ENCODE data around the gene ASB13.

Gene ASB13

DNA sequence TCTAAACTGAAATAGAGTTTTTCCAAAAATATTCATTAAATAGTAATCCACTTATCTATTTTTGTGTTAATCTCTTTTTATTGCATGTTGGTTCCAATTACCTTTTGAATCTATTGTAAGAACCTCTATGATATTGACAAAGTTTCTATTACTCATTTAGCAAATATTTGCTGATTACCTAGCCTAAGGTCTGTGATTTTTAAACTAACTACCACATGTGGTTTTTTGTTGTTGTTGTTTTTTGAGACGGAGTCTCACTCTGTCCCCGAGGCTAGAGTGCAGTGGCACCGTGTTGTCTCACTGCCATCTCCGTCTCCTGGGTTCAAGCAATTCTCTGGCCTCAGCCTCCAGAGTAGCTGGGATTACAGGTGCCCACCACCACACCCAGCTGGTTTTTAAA, 2.0 kb upstream of the ASB13 start:
- DNase-seq = no peak

DNA sequence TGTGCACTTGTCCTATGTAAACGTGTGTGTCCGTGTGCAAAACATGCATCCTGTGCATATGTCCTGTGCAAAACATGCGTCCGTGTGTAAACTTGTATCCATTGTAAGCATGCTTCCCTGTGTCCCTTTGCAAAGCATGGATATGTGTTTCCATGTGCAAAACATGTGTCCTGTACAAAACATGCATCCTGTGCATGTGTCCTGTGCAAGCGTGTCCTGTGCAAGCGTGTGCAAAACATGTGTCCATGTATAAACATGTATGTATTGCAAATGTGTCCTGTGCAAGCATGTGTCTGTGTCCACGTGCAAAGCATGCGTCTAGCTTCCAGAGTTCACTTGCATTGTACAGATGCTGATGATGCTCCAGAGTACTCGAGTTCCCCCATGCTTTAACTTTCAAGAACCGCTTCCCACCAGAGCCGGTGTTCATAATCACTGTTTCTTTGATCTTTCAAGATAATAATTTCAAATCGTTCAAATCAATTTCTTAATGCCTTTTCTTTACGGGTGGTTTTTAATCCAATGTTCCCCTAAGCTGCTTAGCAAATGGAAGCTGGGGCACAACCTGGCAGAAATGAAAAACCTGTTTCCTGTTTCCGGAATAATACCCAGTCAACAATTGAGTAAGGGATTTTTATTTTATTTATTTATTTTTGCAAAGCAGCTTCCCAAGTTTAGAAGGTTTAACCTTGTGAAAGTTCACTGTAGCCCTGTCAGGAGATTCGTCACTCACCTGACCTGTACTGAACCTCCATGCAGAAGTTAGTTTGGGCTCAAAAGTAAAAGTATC, 641 bp upstream of the ASB13 start:
- no peak for DNase-seq

DNA sequence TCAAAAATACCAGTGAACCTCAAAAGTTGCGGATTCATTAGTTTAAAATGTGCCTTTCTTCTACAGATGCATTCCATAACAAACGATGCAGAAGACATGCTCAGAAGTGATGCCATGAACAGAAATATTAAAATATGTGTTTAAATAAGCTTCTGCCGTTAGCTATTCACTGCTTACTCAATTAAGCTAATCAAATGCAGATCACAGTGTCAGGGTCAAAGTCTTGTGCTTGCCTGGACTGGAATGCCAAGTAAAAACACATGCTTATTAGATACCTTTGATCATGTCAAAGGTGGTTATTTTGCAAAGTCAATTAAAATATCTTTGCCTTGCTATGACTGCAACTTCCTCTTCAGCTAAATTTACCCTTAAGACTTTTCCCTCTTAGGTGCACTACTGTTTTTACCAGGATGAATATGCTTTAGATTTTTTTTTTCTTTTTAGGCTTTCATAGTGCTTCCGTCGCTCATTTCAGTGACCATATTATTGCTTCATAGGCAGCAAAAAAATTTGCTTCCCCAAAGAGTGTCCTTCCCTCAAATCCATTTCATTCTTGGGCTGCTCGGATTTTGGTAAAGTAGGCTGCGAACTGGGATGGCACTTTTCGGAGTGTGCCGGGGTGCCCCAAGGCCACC, 905 bp downstream of the ASB13 start:
- no peak for DNase-seq

DNA sequence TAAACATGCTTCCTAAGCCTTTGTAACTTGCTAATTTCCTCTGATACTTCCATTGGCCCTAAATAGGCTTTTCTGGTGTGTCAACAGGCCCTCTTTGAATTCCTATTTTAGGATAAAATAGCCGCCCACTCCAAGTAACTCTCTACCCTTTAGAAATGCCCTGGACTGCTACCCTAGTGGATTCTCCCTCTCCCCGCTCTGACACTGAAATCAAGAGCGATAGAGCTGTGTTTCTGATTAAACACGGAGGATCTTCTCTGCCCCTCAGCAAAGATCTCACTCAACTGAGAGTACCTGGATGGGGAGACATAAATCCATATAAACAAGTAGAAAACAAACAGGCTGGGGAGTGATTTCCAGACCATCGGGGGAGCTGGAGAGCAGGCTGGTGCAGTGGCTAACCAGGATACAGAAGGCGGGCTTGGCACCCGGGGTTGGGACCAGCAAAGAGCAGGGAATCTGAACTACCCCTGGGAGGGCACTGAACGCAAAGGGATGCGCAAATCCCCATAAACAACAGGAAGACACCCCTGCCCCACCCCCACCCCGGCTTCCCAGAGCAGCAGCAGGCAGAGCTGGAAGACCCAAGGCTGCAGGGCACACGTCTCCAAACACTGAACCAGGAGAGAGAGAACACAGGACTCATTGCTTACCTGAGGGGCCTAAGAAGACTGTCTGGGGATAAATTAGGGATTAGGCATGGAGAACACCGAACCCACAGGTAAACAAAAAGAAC, 2.5 kb downstream of the ASB13 start:
- no peak for DNase-seq

DNA sequence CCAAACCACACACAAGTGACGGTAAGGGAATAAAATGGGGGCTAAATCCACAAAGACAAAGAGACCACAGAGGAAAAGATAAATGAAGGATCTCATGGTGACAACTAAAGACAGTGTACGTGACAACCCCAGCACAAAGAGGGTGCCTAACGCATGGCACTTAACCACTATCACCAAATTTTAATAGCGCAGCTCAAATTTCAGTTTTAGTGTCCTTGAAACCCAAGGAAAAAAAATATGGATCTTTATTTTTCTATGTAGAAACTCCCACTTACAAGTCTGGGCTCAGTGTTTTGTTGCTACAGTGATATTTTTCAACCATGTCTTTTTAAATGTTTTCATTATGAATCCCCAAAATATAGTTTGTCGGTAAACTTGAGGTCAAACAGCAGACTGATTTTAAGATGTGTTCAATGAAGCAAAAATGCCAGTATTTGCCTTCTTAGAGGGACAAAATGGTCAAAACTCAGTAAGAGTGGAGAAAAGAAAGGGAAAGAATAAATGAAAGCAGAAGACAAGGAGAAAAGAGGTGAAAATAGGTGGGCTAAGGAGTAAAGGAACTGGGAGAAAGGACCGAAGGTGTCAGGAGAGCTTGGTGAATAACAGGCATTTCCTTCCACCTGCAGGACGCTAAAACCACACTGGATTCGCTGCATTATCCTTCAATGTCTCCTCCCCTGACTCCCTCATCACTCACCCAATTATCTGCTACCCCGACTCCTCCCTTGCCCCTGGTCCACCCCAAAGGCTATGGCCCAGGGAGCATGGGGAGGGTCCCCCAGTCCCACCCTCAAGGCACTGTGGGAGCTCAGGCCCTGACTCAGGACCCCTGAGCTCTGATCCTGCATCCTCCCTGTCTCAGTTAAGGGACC, 3.5 kb downstream of the ASB13 start:
- no peak for DNase-seq

DNA sequence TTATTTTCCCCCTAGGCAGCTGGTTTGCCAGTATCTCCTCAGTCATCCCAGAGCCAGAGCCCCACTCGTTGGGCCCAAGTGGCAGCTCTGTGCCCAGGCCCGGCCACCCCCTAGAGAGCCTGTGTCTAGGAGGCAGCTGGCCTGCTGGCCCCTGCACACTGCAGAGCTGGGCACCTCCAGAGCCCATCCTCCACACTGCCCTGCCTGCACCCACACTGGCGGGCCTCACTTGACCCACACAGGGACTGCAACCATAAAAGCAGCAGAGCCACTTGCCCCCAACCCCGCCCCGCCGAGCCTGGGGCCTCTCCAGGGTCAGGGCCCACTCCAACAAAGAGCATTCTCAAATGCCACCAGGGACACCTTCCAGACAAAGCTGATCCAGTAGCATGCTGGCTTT, 5.4 kb downstream of the ASB13 start:
- DNase-seq = no peak

DNA sequence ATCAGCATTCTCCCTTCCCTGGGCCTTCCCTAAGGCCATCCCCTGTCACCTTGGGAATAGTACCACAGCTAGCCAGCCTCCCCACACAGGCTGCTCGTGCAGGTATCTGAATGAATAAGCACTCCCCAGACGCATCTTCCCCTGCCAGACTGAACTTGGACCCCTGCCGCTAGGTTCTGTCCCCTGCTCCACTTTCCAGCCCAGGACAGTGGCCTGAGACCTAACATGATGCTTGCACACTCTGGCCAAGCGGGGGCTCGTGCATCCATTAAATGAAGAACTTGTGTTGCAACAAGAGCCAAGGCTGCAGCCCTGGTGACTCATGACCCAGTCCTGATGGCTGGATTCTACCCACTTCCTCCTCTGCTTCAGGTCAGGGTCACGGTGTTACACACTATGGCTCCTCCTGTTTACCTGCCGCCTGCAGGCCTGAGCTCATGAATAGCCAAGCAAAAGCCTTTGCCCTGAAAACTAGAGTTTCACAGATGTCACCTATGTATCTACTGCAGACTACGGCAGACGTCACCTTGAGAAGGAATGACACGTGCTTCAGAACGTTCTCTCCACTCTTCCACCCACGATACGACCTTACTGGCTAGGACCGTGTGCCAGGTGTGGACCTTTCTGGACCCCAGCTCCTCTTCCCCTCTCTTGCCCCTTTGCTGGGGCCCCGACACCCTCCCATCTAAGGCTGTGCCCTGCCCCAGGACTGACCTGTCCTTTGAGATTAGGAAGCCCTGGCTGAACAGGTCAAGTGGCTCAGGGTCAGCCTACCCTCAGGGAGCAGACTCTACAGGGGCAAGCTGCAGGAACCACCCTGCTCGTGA, 6.5 kb downstream of the ASB13 start:
- DNase-seq = no peak

DNA sequence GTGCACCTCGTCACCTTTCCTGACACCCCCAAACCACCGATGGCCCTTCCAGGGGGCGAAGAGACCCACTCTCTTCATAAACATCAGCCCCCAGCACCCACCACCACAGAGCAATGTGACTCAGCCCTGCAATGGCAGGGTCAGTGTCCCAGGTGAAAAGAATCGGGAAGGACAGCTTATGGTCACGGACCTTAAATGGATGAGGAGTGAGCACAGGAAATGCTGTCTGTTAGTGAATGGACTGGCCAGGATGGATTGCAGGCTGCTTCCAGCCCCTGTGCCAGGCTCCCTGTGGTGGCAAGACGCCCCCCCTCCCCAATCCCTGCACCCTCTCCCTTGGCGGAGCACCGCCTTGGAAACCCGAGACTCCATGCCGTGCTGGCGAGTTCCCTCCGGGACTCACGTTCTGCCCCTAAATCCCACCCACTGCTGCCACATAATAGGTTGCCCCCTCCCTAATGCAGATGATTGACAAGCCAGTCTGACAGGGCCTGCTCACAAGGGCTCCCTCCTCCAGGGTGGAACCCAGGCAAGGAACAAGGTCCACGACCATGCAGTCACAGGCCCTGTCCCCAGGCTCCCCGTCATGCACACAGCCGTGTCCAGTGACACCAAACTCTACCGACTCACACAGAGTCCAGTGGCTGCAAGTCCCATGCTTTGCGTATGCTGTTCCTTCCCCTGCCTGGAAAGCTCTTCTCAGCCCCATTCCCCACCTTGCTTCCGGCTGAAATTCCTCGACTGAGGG, 7.3 kb downstream of the ASB13 start:
- DNase-seq = no peak

DNA sequence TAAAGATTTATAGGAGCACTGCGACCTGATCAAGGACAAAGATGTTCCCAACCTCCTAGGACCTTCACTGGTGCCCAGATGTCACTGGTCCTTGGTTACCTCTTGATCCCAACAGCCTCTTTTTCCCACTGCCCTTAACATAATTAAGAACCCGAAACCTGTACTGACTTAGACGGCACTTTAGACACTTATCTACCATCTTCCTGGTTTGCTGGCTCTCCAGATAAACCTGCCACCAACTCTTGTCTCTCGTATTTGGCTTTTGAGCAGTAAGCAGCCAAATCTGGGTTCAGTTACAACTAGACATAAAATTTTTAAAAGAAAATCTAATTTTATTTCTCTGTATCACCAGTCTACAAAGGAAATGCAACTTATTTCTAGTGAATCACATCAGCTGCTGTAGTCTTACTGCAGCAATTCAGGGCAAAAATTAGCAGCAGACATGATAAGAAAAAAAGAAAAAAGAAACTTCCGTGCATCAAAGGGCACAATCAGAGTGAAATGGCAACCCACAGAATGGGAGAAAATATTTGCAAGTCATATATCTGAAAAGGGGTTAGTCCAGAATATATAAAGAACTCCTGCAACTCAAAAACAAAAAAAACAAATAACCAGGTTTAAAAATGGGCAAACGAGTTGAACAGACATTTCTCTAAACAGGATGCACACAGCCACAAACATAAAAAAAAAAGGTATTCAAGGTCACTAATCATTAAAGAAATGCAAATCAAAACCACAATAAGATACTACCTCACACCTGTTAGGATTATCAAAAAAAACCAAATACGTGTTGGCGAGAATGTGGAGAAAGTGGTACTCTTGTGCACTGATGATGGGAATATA, 9.4 kb downstream of the ASB13 start:
- DNase-seq = no peak

DNA sequence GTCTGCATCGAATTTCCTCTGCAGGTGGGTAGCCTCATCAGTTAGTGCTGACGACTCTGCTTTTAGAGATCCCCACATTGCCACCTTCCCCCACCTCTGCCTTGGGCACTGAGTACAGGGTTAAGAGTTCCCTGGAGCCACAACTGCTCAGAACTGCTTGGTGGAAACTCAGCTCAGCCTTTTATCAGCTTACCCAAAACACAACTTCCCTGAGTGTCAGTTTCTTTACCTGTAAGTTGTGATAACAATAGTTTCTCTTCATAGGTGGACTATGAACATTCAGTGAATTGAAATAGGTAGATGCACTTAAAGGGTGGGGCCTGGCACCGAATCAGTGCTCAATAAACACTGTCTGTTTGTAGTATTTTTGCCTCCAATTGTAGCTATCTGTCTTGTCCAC, 11.3 kb downstream of the ASB13 start:
- no peak for DNase-seq

DNA sequence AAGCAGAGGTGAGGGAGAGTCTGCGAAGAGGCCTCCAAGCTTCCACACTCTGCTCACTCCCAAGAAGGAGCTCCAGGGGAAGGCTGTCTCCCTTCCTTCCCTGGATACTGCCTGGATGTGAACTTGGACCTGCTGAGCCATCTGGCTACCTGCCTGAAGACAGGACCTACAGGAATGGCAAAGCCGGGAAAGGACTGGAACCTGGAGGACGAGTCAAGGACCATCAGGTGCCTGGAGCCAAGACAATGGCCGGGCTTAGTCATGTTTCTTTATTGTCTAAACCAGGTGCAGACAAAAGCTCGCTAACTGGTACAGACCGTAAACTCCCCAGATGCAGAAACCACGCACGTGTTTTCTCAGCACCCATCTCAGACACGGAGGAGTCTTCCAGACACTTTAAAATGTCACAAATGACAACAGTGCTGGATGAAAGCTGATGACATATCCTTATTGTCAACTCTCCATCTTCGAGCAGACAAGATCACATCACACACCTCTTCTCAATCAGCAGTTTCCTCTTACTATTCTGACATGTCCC, 12.1 kb downstream of the ASB13 start:
- DNase-seq = no peak

DNA sequence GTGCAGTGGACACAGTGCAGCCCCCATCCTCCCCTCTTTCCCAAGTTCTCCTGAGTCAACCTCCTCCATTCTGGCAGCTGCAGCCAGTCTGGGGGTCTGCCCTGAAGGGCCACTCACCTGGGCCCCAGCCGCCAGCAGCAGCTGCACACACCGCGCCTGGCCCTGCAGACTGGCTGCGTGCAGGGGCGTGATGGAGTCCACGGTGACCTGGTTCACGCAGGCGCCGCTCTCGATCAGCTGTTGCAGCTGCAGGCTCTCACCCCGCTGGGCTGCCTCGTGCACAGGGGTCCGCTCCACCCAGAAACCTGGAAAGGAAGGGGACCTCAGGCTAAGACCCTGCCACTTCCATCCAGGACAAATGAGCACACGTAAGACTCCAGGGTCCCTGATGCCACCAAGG, 13.6 kb downstream of the ASB13 start:
- no peak for DNase-seq

DNA sequence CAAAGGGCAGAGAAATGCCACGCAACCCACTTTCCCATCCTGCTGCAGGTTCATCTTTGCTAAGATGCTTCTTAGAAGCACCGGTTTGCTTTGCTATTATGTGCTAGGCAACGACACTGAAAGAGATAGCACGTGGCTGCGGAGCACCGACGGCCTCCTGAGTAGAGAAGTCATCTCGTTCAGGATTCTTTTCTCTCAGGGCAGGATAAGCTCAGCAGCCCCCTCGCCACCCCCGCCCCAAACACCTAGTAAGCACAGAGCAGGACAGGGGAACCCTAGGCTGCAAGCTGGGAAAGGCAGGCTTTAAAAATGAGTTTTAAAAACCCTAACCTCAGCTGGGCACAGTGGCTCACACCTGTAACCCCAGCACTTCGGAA, 15.0 kb downstream of the ASB13 start:
- DNase-seq = no peak

DNA sequence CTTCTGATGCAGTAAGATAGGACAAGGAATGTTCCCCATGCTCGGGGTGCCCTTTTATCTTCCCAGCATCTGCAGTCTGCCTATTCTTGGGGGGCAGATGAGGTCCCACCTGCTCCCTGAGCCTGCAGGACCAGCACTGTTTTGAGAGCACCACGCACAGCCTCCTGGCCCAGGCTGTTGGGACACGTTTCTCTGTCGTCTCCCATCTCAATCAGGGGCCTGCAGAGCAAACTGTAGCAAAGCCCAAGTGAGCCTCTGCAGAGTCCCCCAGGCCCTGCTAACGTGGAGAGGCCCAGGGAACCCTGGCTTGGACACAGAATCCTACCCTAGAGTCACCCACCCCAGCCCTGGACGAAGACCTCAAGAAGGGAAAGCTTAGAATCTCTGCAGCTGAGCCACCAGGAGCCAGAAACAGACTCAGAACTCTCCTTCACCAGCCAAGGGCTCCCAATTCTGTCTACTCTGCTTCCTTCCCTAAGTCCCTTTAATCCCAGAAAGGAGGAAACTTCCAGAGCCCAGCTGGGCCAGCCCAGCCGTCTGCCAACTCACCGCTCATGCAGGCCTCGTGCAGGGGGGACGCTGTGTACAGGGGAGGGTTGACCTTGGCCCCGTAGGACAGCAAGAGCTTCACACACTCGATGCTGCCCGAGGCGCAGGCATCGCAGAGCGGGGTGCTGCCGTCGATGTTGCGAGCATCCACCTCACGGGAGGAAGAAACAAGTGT, 15.6 kb downstream of the ASB13 start:
- DNase-seq = no peak

DNA sequence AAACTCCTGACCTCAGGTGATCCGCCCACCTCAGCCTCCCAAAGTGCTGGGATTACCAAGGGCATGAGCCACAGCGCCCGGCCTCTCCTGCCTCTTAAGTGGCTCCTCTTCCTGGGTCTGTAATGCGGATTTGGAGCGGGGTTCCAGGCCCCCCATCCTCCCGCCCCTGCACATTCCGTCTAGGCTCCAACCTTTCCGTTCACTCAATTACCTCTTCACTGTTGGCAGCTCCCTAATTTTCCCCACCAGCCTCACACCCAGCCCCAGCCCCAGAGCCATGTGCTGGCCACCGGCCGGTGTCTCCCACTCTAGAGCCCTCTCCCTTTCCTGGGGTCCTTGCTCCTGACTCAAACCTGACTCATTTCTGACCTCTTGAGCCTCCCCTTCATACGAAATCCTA, 16.6 kb downstream of the ASB13 start:
- DNase-seq = no peak

DNA sequence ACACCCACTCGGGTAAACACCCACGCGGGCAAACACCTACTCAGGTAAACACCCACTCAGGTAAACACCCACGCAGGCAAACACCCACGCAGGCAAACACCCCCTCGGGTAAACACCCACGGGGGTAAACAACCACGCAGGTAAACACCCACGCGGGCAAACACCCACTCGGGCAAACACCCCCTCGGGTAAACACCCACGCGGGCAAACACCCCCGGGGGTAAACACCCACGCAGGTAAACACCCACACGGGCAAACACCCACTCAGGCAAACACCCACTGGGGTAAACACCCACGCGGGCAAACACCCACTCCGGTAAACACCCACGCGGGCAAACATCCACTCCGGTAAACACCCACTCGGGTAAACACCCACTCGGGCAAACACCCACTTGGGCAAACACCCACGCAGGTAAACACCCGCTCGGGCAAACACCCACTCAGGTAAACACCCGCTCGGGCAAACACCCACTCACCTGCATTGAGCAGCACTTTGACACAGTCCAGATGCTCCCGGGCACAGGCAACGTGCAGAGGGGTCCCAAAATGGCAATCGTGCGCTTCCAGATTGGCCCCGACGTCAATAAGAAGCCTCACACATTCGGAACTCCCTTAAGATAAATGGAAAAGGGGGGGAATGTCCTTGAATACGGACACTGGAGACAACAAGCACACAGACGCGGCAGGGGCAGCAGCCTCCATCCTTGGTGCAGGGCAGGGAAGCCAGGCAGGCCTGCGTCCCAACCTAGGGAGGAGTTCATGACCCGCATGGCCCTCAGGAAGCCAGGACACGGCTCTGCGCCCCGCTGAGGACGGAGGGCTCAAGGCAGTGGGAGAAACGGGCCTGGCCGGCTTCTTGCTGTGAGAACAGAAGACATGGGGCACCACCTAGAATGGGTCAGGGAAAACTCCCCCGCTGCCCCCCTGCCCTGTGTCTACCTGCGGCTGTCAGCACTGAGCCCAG, 17.6 kb downstream of the ASB13 start:
- no peak for DNase-seq

DNA sequence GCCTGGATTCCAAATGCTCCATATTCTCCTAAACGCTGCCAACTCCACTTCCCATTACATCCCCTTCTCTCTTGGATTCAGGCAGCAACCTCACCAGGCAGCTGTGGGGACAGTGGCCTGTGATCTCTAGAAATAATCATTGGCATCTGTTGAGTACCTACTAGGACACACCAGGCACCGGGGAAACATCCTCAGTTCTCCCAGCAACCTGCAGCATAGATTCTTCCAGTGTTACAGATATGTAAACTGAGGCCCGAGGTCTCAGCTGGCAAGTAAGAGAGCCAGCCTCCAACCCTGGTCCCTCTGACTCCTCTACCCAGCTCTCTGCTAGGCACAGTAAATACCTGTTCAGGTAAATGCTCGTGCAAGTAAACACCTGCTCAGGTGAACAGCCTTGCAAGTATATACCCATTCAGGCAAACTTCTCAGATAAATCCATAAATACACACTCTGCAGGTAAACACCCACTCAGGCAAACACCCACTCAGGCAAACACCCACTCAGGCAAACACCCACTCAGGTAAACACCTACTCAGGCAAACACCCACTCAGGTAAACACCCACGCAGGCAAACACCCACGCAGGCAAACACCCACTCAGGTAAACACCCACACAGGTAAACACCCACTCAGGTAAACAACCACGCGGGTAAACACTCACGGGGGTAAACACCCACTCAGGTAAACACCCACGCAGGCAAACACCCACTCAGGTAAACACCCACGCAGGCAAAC, 18.7 kb downstream of the ASB13 start:
- no peak for DNase-seq

Data from effector CD8-positive, alpha-beta T cell (primary cell).